H1 (cell line): ENCODE data around the gene RAD18. TPM values are rescaled to one million over a fixed set of nuclear protein-coding genes. Genes with fewer than 3 reads are reported as not detected.
A peak's percentile ranks its signal among the peaks of the same experiment; 100 is the strongest.

ENCODE experiments used
- CTCF ChIA-PET: fragments of 300-600 bp; sonication (Branson Sonifier 250); formaldehyde crosslinking; loops from one replicate; lab custom pipeline; 2021; ENCODE audit not compliant: partially characterized antibody; lab: Charles Lee
- POLR2A ChIA-PET: fragments of 300-600 bp; sonication (Branson Sonifier 250); formaldehyde crosslinking; loops from one replicate; lab custom pipeline; 2021; ENCODE audit warnings: inconsistent platforms; ENCODE audit not compliant: partially characterized antibody; lab: Charles Lee
- DNase-seq, 2 experiments: peaks; one replicate each; pipeline versions ENCODE4 v3.0.0 to v3.0.0-alpha.2; 2010 to 2022; ENCODE audit warnings: low spot score in 2 of 2, low read depth in 1 of 2, mixed read lengths in 1 of 2
- FAIRE-seq: peaks from 2 replicates; lab custom pipeline; 2011; peaks lifted over from hg19 to GRCh38; lab: Jason Lieb, UNC
- H2AFZ ChIP-seq: 2 replicates; pipeline ENCODE4 v1.8.1; 2012; ENCODE audit warnings: low read length, inconsistent platforms
- H2AK5ac ChIP-seq: 2 replicates; pipeline ENCODE4 v1.6.1; 2013; ENCODE audit warnings: low read depth, low read length
- H2BK120ac ChIP-seq: replicated peaks from 2 replicates; pipeline ENCODE3; 2013; ENCODE audit warnings: low read depth, low read length, inconsistent platforms
- H2BK12ac ChIP-seq: 2 replicates; pipeline ENCODE4 v1.6.1; 2013; ENCODE audit warnings: low read depth, low read length
- H2BK15ac ChIP-seq: 2 replicates; pipeline ENCODE4 v1.6.1; 2013; ENCODE audit warnings: low read length
- H2BK20ac ChIP-seq: 2 replicates; pipeline ENCODE4 v1.6.1; 2013; ENCODE audit warnings: low read length
- H2BK5ac ChIP-seq: 2 replicates; pipeline ENCODE4 v1.6.1; 2013; ENCODE audit warnings: low read depth, low read length
- H3K14ac ChIP-seq: 2 replicates; pipeline ENCODE4 v1.6.1; 2013; ENCODE audit warnings: inconsistent platforms; ENCODE audit not compliant: insufficient read length
- H3K18ac ChIP-seq: 2 replicates; pipeline ENCODE4 v1.6.1; 2013; ENCODE audit warnings: low read length; ENCODE audit errors: extremely low read depth
- H3K23ac ChIP-seq: 2 replicates; pipeline ENCODE4 v1.6.1; 2013; ENCODE audit warnings: inconsistent platforms; ENCODE audit not compliant: insufficient read length
- H3K23me2 ChIP-seq: 2 replicates; pipeline ENCODE4 v1.6.1; 2013; ENCODE audit warnings: low read depth, low read length
- H3K27ac ChIP-seq: 2 replicates; pipeline ENCODE4 v1.6.1; 2011; ENCODE audit warnings: low read depth, low read length, inconsistent platforms
- H3K27me3 ChIP-seq, 4 experiments: replicated peaks in 1 of 4; 1 replicate in 1 of 4; 2 replicates in 3 of 4; pipeline versions ENCODE4 v1.6.1 to v1.8.1; 2011 to 2013; ENCODE audit warnings: low read length in 3 of 4, mild to moderate bottlenecking in 3 of 4, inconsistent platforms in 2 of 4, mixed read lengths in 2 of 4, moderate library complexity in 1 of 4; ENCODE audit not compliant: control insufficient read depth in 3 of 4, insufficient read depth in 3 of 4; ENCODE audit errors: extremely low read depth in 1 of 4
- H3K36me3 ChIP-seq, 4 experiments: 2 replicates each; pipeline versions ENCODE4 v1.6.1 to v1.8.1; 2011 to 2013; ENCODE audit warnings: mild to moderate bottlenecking in 4 of 4, low read length in 3 of 4, moderate library complexity in 2 of 4, control low read depth in 1 of 4, inconsistent platforms in 1 of 4; ENCODE audit not compliant: insufficient read depth in 4 of 4, control insufficient read depth in 2 of 4
- H3K4ac ChIP-seq: replicated peaks from 2 replicates; pipeline ENCODE3; 2013; ENCODE audit warnings: low read length, low read depth, mixed read lengths, inconsistent platforms; ENCODE audit not compliant: insufficient read length
- H3K4me1 ChIP-seq, 4 experiments: replicated peaks in 1 of 4; 1 replicate in 1 of 4; 2 replicates in 3 of 4; pipeline versions ENCODE4 v1.6.1 to v1.8.1; 2011 to 2013; ENCODE audit warnings: low read length in 3 of 4, inconsistent platforms in 2 of 4, mixed read lengths in 1 of 4; ENCODE audit not compliant: insufficient read depth in 4 of 4, control insufficient read depth in 3 of 4
- H3K4me2 ChIP-seq, 2 experiments: 2 replicates each; pipeline versions ENCODE4 v1.6.1 to v1.8.1; 2011 to 2013; ENCODE audit warnings: low read depth in 2 of 2, low read length in 2 of 2, control low read depth in 1 of 2, inconsistent platforms in 1 of 2, mild to moderate bottlenecking in 1 of 2; ENCODE audit not compliant: insufficient read depth in 1 of 2
- H3K4me3 ChIP-seq, 4 experiments: fragments of 200-600, 300-600 bp in 1 of 4; sonication (generic), shearing (Covaris generic), sonication (Bioruptor Twin) in 1 of 4; 2 replicates each; pipeline versions ENCODE4 v1.5.1 to v1.8.1; 2011 to 2016; ENCODE audit warnings: low read length in 4 of 4, low read depth in 3 of 4, control low read depth in 2 of 4, inconsistent platforms in 2 of 4, mild to moderate bottlenecking in 2 of 4, mixed read lengths in 1 of 4, moderate library complexity in 1 of 4; ENCODE audit not compliant: insufficient read depth in 2 of 4; ENCODE audit errors: extremely low read depth in 1 of 4
- H3K56ac ChIP-seq: replicated peaks from 2 replicates; pipeline ENCODE3; 2013; ENCODE audit warnings: low read depth, mild to moderate bottlenecking, mixed read lengths, low read length, inconsistent platforms; ENCODE audit not compliant: insufficient read length
- H3K79me1 ChIP-seq: 2 replicates; pipeline ENCODE4 v1.6.1; 2013; ENCODE audit warnings: low read depth, low read length, control low read depth
- H3K79me2 ChIP-seq, 2 experiments: 2 replicates each; pipeline versions ENCODE4 v1.6.1 to v1.8.1; 2012 to 2013; ENCODE audit warnings: low read length in 2 of 2, mild to moderate bottlenecking in 2 of 2, inconsistent platforms in 1 of 2; ENCODE audit not compliant: insufficient read depth in 2 of 2, control insufficient read depth in 1 of 2
- H3K9ac ChIP-seq, 4 experiments: replicated peaks in 1 of 4; 1 replicate in 1 of 4; 2 replicates in 3 of 4; pipeline versions ENCODE4 v1.6.1 to v1.8.1; 2011 to 2013; ENCODE audit warnings: low read depth in 3 of 4, low read length in 3 of 4, control low read depth in 2 of 4, mild to moderate bottlenecking in 2 of 4, moderate library complexity in 2 of 4, inconsistent platforms in 1 of 4; ENCODE audit errors: extremely low read depth in 1 of 4
- H3K9me3 ChIP-seq, 2 experiments: 2 replicates each; pipeline versions ENCODE4 v1.6.1 to v1.8.1; 2012 to 2013; ENCODE audit warnings: mild to moderate bottlenecking in 2 of 2, moderate library complexity in 2 of 2, control low read depth in 1 of 2, inconsistent platforms in 1 of 2, low read depth in 1 of 2, low read length in 1 of 2, mixed read lengths in 1 of 2; ENCODE audit not compliant: insufficient read depth in 2 of 2
- H4K20me1 ChIP-seq, 2 experiments: replicated peaks in 1 of 2; 2 replicates each; pipeline versions ENCODE3 to v1.8.1; 2011 to 2013; ENCODE audit warnings: inconsistent platforms in 2 of 2, low read length in 2 of 2, mild to moderate bottlenecking in 1 of 2; ENCODE audit not compliant: insufficient read depth in 2 of 2, control insufficient read depth in 1 of 2
- H4K5ac ChIP-seq: 2 replicates; pipeline ENCODE4 v1.6.1; 2013; ENCODE audit warnings: low read length, low read depth, mixed read lengths, inconsistent platforms; ENCODE audit not compliant: insufficient read length
- H4K8ac ChIP-seq: 2 replicates; pipeline ENCODE4 v1.8.0; 2013; ENCODE audit warnings: mild to moderate bottlenecking, moderate library complexity, low read length, inconsistent platforms; ENCODE audit not compliant: insufficient read depth; ENCODE audit errors: extremely low read depth
- H4K91ac ChIP-seq: replicated peaks from 2 replicates; pipeline ENCODE3; 2013; ENCODE audit warnings: low read length, mixed read lengths, inconsistent platforms; ENCODE audit not compliant: insufficient read length
- BCL11A ChIP-seq, 2 experiments: IDR thresholded peaks; one replicate each; pipeline ENCODE4 v1.6.1; 2011; ENCODE audit warnings: low read depth in 2 of 2, low read length in 2 of 2, mild to moderate bottlenecking in 2 of 2
- EP300 ChIP-seq, 2 experiments: IDR thresholded peaks; 1 replicate in 1 of 2; 2 replicates in 1 of 2; pipeline ENCODE4 v1.6.1; 2011 to 2012; ENCODE audit warnings: low read depth in 2 of 2, low read length in 2 of 2, mild to moderate bottlenecking in 2 of 2, borderline replicate concordance in 1 of 2, inconsistent platforms in 1 of 2, moderate library complexity in 1 of 2
- HDAC2 ChIP-seq, 2 experiments: fragments of 300-600 bp in 1 of 2; sonication (generic) in 1 of 2; IDR thresholded peaks; 2 replicates each; pipeline ENCODE4 v1.6.1; 2011 to 2012; ENCODE audit warnings: low read depth in 2 of 2, low read length in 2 of 2, mild to moderate bottlenecking in 2 of 2, moderate library complexity in 2 of 2, borderline replicate concordance in 1 of 2, inconsistent platforms in 1 of 2
- KDM4A ChIP-seq: IDR thresholded peaks from one replicate; pipeline ENCODE4 v1.7.1; 2012; ENCODE audit warnings: low read depth, mild to moderate bottlenecking, moderate library complexity, low read length, inconsistent platforms; ENCODE audit not compliant: severe bottlenecking
- NANOG ChIP-seq: IDR thresholded peaks from 2 replicates; pipeline ENCODE4 v1.6.1; 2011; ENCODE audit warnings: low read length, low read depth, mild to moderate bottlenecking, inconsistent platforms; ENCODE audit not compliant: insufficient read depth, poor library complexity, severe bottlenecking
- RAD21 ChIP-seq, 2 experiments: IDR thresholded peaks in 1 of 2; conservative IDR thresholded peaks in 1 of 2; 2 replicates each; pipeline ENCODE4 v1.6.1; 2011; ENCODE audit warnings: low read depth in 2 of 2, low read length in 2 of 2, improper control_type of control experiment in 1 of 2, inconsistent platforms in 1 of 2, mild to moderate bottlenecking in 1 of 2, moderate library complexity in 1 of 2
- RXRA ChIP-seq: IDR thresholded peaks from 2 replicates; pipeline ENCODE4 v1.6.1; 2011; ENCODE audit warnings: low read depth, mild to moderate bottlenecking, low read length, moderate library complexity; ENCODE audit not compliant: insufficient read depth
- SP1 ChIP-seq: IDR thresholded peaks from 2 replicates; pipeline ENCODE4 v1.6.1; 2011; ENCODE audit warnings: low read depth, low read length
- SP2 ChIP-seq: IDR thresholded peaks from 2 replicates; pipeline ENCODE4 v1.6.1; 2012; ENCODE audit warnings: mild to moderate bottlenecking, low read length, inconsistent platforms
- TAF7 ChIP-seq: optimal IDR thresholded peaks from 2 replicates; pipeline ENCODE3; 2011; ENCODE audit warnings: low read depth, mild to moderate bottlenecking, inconsistent platforms, low read length, moderate library complexity, borderline replicate concordance
- USF2 ChIP-seq: IDR thresholded peaks from 2 replicates; pipeline ENCODE4 v1.6.1; 2011; ENCODE audit warnings: low read length, improper control_type of control experiment
- WGBS, 2 experiments: shearing (Covaris generic) in 1 of 2; methylation state at CpG; one replicate each; pipeline versions ENCODE4 v1.1.6 to v1.1.7; 2013 to 2015; ENCODE audit warnings: low lambda C conversion rate in 2 of 2, mixed read lengths in 2 of 2, inconsistent platforms in 1 of 2, low coverage in 1 of 2, missing lambda C conversion rate in 1 of 2; ENCODE audit not compliant: insufficient replicate concordance in 2 of 2, insufficient coverage in 1 of 2, insufficient read length in 1 of 2; ENCODE audit errors: extremely low coverage in 1 of 2, missing lambda C conversion rate in 1 of 2; 5-methylcytosine and 5-hydroxymethylcytosine counted together
- polyA plus RNA-seq, 7 experiments: library from polyadenylated mRNA; depleted of rRNA in 3 of 7; stranded (reverse) in 5 of 7; unstranded in 2 of 7; fragments of >200 nt in 5 of 7; fragments of 200-250 nt in 2 of 7; gene quantifications; 1 replicate in 5 of 7; 2 replicates in 1 of 7; 4 replicates in 1 of 7; pipeline versions ENCODE4 v1.2.1 to v1.2.3, GENCODE V29; 2011 to 2013; ENCODE audit warnings: missing spikeins in 2 of 7, mixed read lengths in 2 of 7
- total RNA-seq: library from RNA; stranded (reverse); fragmentation: NEBNext Ultra II Directional; extraction: Animal tissue kit (Norgen Biotek cat#: 25700); gene quantifications from 2 replicates; pipeline ENCODE4 v1.2.1, GENCODE V29; 2021

The RAD18 gene
- total and polyA plus RNA-seq, 2 of the 8 experiments (the other 6 are each of a cell fraction or from before 2014, with no cell fraction given) = 13.0 to 23.2 TPM

- Histone ChIP-seq H2BK120ac (peak overlapping the region; percentile 41), H3K4me1 (no peaks in the 10 kb centered on the region), H2AK5ac (no peak overlapping the region), H2BK12ac (no peak overlapping the region), H3K27me3 (no peaks in the 10 kb centered on the region), H3K4me2 (no peak overlapping the region), H3K23ac (no peak overlapping the region), H4K20me1 (no peaks in the 10 kb centered on the region), H3K36me3 (no peaks in the 10 kb centered on the region), H2BK5ac (no peak overlapping the region), H3K79me2 (no peaks in the 10 kb centered on the region), H4K91ac (no peak overlapping the region), H3K23me2 (no peaks in the 10 kb centered on the region), H3K56ac (no peak overlapping the region), H3K9me3 (no peaks in the 10 kb centered on the region), H4K8ac (no peak overlapping the region), H4K5ac (no peak overlapping the region), H3K18ac (no peak overlapping the region), H3K27ac (no peak overlapping the region), H3K4me3 (no peak overlapping the region), H2BK20ac (no peak overlapping the region), H2BK15ac (no peak overlapping the region), H3K4ac (no peak overlapping the region), H3K79me1 (no peaks in the 10 kb centered on the region), H3K14ac (no peak overlapping the region), H2AFZ (no peak overlapping the region), H3K9ac (no peak overlapping the region)
- ChIA-PET POLR2A (no interaction called here), CTCF (interaction anchor here (0.6 to 1.4 kb wide), 2 partner anchors 122 to 182 kb away, joined by 3 to 4 read pairs; no protein-coding TSS in a partner anchor)
- 88% methylated on average over 2 of the region's 2 CpGs; no CpG with 5 or more reads in 1 of the 2 experiments for WGBS, 2 experiments
- DNase-seq (no peak), FAIRE-seq (no peak)
- TF ChIP-seq NANOG = no peak
- no peak for TF ChIP-seq KDM4A
- TF ChIP-seq USF2 = no peak
- no peak for TF ChIP-seq TAF7
- TF ChIP-seq BCL11A (IDR thresholded peaks at IDR 0.05; ENCODE audit: low read depth in 2 of 2, low read length in 2 of 2) = no peak
- TF ChIP-seq HDAC2 (IDR thresholded peaks at IDR 0.05; ENCODE audit: borderline replicate concordance in 1 of 2, low read depth in 2 of 2, low read length in 2 of 2) = no peak
- TF ChIP-seq SP1 = no peak
- no peak for TF ChIP-seq EP300 (IDR thresholded peaks at IDR 0.05; ENCODE audit: borderline replicate concordance in 1 of 2, low read depth in 2 of 2, low read length in 2 of 2)
- TF ChIP-seq RAD21 (IDR thresholded peaks at IDR 0.05 in 1 of 2, conservative IDR thresholded peaks at IDR 0.05 in 1 of 2; ENCODE audit: low read depth in 2 of 2, low read length in 2 of 2) = no peak
- TF ChIP-seq SP2 = no peak
- TF ChIP-seq RXRA = no peak
These were observed 117.1 kb downstream of the RAD18 start for GRCh38 chr3:8846176-8846575.
